CD4-positive, alpha-beta T cell treated with Interleukin-15 for 4 hours (primary cell): ENCODE measurements around the gene DDAH2.
A peak's percentile ranks its signal among the peaks of the same experiment; 100 is the strongest.

Experiments used
- DNase-seq: peaks from one replicate; pipeline ENCODE4 v3.0.0-alpha.2; 2020; ENCODE audit warnings: low spot score

The DDAH2 gene

GRCh38 chr6:31728767-31729514, at the start of gene DDAH2:
TSS of gene DDAH2 (minus strand) at chr6:31729299. CDS start at chr6:31729161, 138 bp downstream.
- DNase-seq, result no peak

- no peak for DNase-seq
Observed at GRCh38 chr6:31778193-31778592, 49.1 kb upstream of the DDAH2 start.

GRCh38 chr6:31777667-31778050, 48.6 kb upstream of the DDAH2 start:
- no peak for DNase-seq

GRCh38 chr6:31776989-31777666, 48.0 kb upstream of the DDAH2 start, which contains the start of gene VWA7:
TSS of gene VWA7 (minus strand) at chr6:31777328. CDS start at chr6:31776779, 549 bp downstream.
- DNase-seq, result peak; percentile 73

GRCh38 chr6:31776485-31776988, 47.4 kb upstream of the DDAH2 start:
- no peak for DNase-seq

GRCh38 chr6:31775633-31776484, 46.8 kb upstream of the DDAH2 start:
- DNase-seq, result no peak

- DNase-seq, result no peak
Observed at GRCh38 chr6:31775184-31775583, 46.1 kb upstream of the DDAH2 start.

GRCh38 chr6:31771992-31772358, 42.9 kb upstream of the DDAH2 start:
- DNase-seq, result peak; percentile 12

GRCh38 chr6:31770860-31771259, 41.8 kb upstream of the DDAH2 start:
- DNase-seq, result no peak

GRCh38 chr6:31769684-31770371, 40.7 kb upstream of the DDAH2 start:
- DNase-seq, result peak; percentile 84

GRCh38 chr6:31768363-31769257, 39.5 kb upstream of the DDAH2 start:
- DNase-seq, result no peak

- DNase-seq, result no peak
Observed at GRCh38 chr6:31767096-31767645, 38.1 kb upstream of the DDAH2 start.

- DNase-seq, result no peak
Observed at GRCh38 chr6:31765910-31766794, 37.1 kb upstream of the DDAH2 start.

GRCh38 chr6:31765559-31765909, 36.4 kb upstream of the DDAH2 start:
- no peak for DNase-seq

- no peak for DNase-seq
Observed at GRCh38 chr6:31764198-31764597, 35.1 kb upstream of the DDAH2 start.

GRCh38 chr6:31763619-31763940, 34.5 kb upstream of the DDAH2 start:
- DNase-seq, result no peak

GRCh38 chr6:31762878-31763618, 33.9 kb upstream of the DDAH2 start:
- DNase-seq, result no peak

- no peak for DNase-seq
Observed at GRCh38 chr6:31762356-31762755, 33.3 kb upstream of the DDAH2 start, which contains the start of gene SAPCD1. TSS of gene SAPCD1 (plus strand) at chr6:31762656. CDS start at chr6:31763055, 399 bp downstream.

- DNase-seq, result no peak
Observed at GRCh38 chr6:31761343-31761742, 32.2 kb upstream of the DDAH2 start.
